Liver (tissue), 9 donors: ENCODE measurements around the gene AK5. TPM values are rescaled to one million over a fixed set of nuclear protein-coding genes. Genes with fewer than 3 reads are reported as not detected.

Experiments
- DNase-seq: peaks from one replicate; pipeline ENCODE4 v3.0.0-alpha.2; 2017; ENCODE audit warnings: low spot score
- H3K27ac ChIP-seq, 2 donors: one replicate each; pipeline ENCODE4 v1.7.0; 2013; ENCODE audit warnings: inconsistent platforms in 2 of 2, low read length in 2 of 2, control low read depth in 1 of 2, low read depth in 1 of 2, mild to moderate bottlenecking in 1 of 2
- H3K27me3 ChIP-seq, 4 donors: one replicate each; pipeline versions ENCODE4 v1.6.1 to v1.7.0; 2013; ENCODE audit warnings: low read length in 3 of 4, inconsistent platforms in 1 of 4, mild to moderate bottlenecking in 1 of 4, moderate library complexity in 1 of 4; ENCODE audit not compliant: control insufficient read depth in 4 of 4, insufficient read depth in 4 of 4
- H3K36me3 ChIP-seq, 4 donors: one replicate each; pipeline versions ENCODE4 v1.6.1 to v1.7.0; 2013; ENCODE audit warnings: low read length in 3 of 4, mild to moderate bottlenecking in 3 of 4, low read depth in 1 of 4, moderate library complexity in 1 of 4; ENCODE audit not compliant: control insufficient read depth in 4 of 4, insufficient read depth in 3 of 4
- H3K4me1 ChIP-seq, 4 donors: one replicate each; pipeline versions ENCODE4 v1.6.1 to v1.7.0; 2013; ENCODE audit warnings: low read length in 3 of 4, mild to moderate bottlenecking in 3 of 4, moderate library complexity in 1 of 4; ENCODE audit not compliant: control insufficient read depth in 4 of 4, insufficient read depth in 4 of 4
- H3K4me3 ChIP-seq, 3 donors: one replicate each; pipeline versions ENCODE4 v1.6.1 to v1.7.0; 2013; ENCODE audit warnings: low read length in 3 of 3, control low read depth in 1 of 3, low read depth in 1 of 3, mild to moderate bottlenecking in 1 of 3
- H3K9ac ChIP-seq, 2 donors: one replicate each; pipeline ENCODE4 v1.7.0; 2013; ENCODE audit warnings: low read length in 2 of 2, mild to moderate bottlenecking in 2 of 2, moderate library complexity in 2 of 2, control low read depth in 1 of 2, low read depth in 1 of 2
- H3K9me3 ChIP-seq, 4 donors: one replicate each; pipeline versions ENCODE4 v1.6.1 to v1.7.0; 2013; ENCODE audit warnings: low read length in 3 of 4; ENCODE audit not compliant: control insufficient read depth in 4 of 4
- CTCF ChIP-seq: fragments of 150-350 bp; IDR thresholded peaks from 2 replicates; pipeline ENCODE4 v1.5.1; 2017; ENCODE audit warnings: improper control_type of control experiment, low read depth, low read length; ENCODE audit not compliant: missing input control
- EGR1 ChIP-seq, 2 donors: IDR thresholded peaks; 2 replicates each; pipeline ENCODE4 v1.6.1; 2016 to 2018; ENCODE audit warnings: antibody characterized with exemption in 2 of 2, low read depth in 2 of 2
- FOXA1 ChIP-seq: IDR thresholded peaks from 2 replicates; pipeline ENCODE4 v1.6.1; 2016; ENCODE audit warnings: antibody characterized with exemption
- FOXA2 ChIP-seq: IDR thresholded peaks from 2 replicates; pipeline ENCODE4 v1.6.1; 2016; ENCODE audit warnings: antibody characterized with exemption
- GABPA ChIP-seq, 2 donors: IDR thresholded peaks in 1 of 2; conservative IDR thresholded peaks in 1 of 2; 2 replicates each; pipeline ENCODE4 v1.6.1; 2016; ENCODE audit warnings: antibody characterized with exemption in 2 of 2, mild to moderate bottlenecking in 1 of 2, moderate library complexity in 1 of 2
- HNF4A ChIP-seq, 2 donors: conservative IDR thresholded peaks; 2 replicates each; pipeline ENCODE4 v1.6.1; 2016; ENCODE audit warnings: antibody characterized with exemption in 2 of 2, mild to moderate bottlenecking in 2 of 2
- JUND ChIP-seq, 2 donors: IDR thresholded peaks; 2 replicates each; pipeline ENCODE4 v1.6.1; 2016; ENCODE audit warnings: antibody characterized with exemption in 2 of 2
- NR2F2 ChIP-seq: IDR thresholded peaks from 2 replicates; pipeline ENCODE4 v1.6.1; 2016; ENCODE audit warnings: antibody characterized with exemption
- RAD21 ChIP-seq, 2 donors: IDR thresholded peaks; 2 replicates each; pipeline ENCODE4 v1.6.1; 2016; ENCODE audit warnings: antibody characterized with exemption in 2 of 2, mild to moderate bottlenecking in 2 of 2
- REST ChIP-seq: IDR thresholded peaks from 2 replicates; pipeline ENCODE4 v1.6.1; 2016; ENCODE audit warnings: antibody characterized with exemption, mild to moderate bottlenecking
- RXRA ChIP-seq, 2 donors: IDR thresholded peaks; 2 replicates each; pipeline ENCODE4 v1.6.1; 2017 to 2018; ENCODE audit warnings: antibody characterized with exemption in 2 of 2, mild to moderate bottlenecking in 1 of 2
- SP1 ChIP-seq: IDR thresholded peaks from 2 replicates; pipeline ENCODE4 v1.6.1; 2018; ENCODE audit warnings: antibody characterized with exemption, mild to moderate bottlenecking
- TAF1 ChIP-seq: conservative IDR thresholded peaks from 2 replicates; pipeline ENCODE4 v1.6.1; 2016; ENCODE audit warnings: antibody characterized with exemption, mild to moderate bottlenecking
- YY1 ChIP-seq: IDR thresholded peaks from 2 replicates; pipeline ENCODE4 v1.6.1; 2016; ENCODE audit warnings: antibody characterized with exemption, mild to moderate bottlenecking
- WGBS: extraction: QIAGEN DNeasy Blood & Tissue Kit; methylation state at CpG from one replicate; pipeline ENCODE4 v1.1.7; 2013; 5-methylcytosine and 5-hydroxymethylcytosine counted together
- polyA plus RNA-seq, 2 donors: library from polyadenylated mRNA; stranded (reverse) in 1 of 2; unstranded in 1 of 2; fragments of 200-250 nt in 1 of 2; fragments of >200 nt in 1 of 2; fragmentation: Nextera tagmentation in 1 of 2; extraction: Ambion mirVana in 1 of 2; gene quantifications; one replicate each; pipeline versions ENCODE4 v1.2.1 to v1.2.3, GENCODE V29; 2013 to 2015
- total RNA-seq, 2 donors: library from RNA; depleted of rRNA; stranded (reverse); fragments of >200 nt; gene quantifications; one replicate each; pipeline ENCODE4 v1.2.3, GENCODE V29; 2014
- TF ChIP-seq, protein P1 (sequence below): IDR thresholded peaks from 2 replicates; pipeline ENCODE4 v1.6.1; 2016; ENCODE audit warnings: antibody characterized with exemption
- TF ChIP-seq, protein P2 (sequence below): IDR thresholded peaks from 2 replicates; pipeline ENCODE4 v1.6.1; 2016; ENCODE audit warnings: antibody characterized with exemption
- TF ChIP-seq, protein P3 (sequence below): IDR thresholded peaks from 2 replicates; pipeline ENCODE4 v1.6.1; 2016; ENCODE audit warnings: antibody characterized with exemption
- donor health status: healthy.
- donor health status: healthy.
- donor health status: healthy.
- donor health status: healthy.
- donor health status: healthy.

The AK5 gene
- total and polyA plus RNA-seq, 4 donors = 0.12 to 0.33 (median 0.23) TPM

DNA sequence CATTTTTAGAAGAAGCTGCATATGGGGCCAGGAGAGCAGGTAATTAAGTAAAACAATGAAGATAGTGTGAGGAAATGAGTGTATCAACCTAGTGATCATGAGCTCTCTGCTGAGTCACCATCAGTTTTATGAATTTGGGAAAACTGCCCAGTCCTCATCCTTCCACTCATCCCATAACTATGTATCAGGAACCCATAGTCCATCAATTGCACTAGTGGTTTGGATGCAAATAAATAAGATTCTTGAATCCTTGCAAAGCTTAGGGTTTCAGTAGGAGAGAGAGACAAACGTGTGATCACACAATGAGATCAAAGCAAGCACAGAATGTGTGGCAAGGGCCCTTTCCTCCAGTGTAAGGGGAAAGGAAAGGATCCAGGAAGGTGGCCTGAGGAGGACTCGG, 255.0 kb downstream of the AK5 start:
- no peak overlapping the region for H3K9ac ChIP-seq
- no peak for DNase-seq
- no peaks in the 10 kb centered on the region for H3K9me3 ChIP-seq
- H3K4me3 ChIP-seq = no peak overlapping the region
- H3K27me3 ChIP-seq = no peaks in the 10 kb centered on the region
- no peaks in the 10 kb centered on the region for H3K36me3 ChIP-seq
- H3K27ac ChIP-seq = no peak overlapping the region
- H3K4me1 ChIP-seq = peaks cover 0 to 18% (median 12%) of the 10 kb centered on the region in 4 donors
- WGBS = 83% methylated on average over 2 of the region's 2 CpGs
- TF ChIP-seq, protein P1, sequence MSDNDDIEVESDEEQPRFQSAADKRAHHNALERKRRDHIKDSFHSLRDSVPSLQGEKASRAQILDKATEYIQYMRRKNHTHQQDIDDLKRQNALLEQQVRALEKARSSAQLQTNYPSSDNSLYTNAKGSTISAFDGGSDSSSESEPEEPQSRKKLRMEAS = no peak
- no peak for TF ChIP-seq TAF1
- TF ChIP-seq, protein P2, sequence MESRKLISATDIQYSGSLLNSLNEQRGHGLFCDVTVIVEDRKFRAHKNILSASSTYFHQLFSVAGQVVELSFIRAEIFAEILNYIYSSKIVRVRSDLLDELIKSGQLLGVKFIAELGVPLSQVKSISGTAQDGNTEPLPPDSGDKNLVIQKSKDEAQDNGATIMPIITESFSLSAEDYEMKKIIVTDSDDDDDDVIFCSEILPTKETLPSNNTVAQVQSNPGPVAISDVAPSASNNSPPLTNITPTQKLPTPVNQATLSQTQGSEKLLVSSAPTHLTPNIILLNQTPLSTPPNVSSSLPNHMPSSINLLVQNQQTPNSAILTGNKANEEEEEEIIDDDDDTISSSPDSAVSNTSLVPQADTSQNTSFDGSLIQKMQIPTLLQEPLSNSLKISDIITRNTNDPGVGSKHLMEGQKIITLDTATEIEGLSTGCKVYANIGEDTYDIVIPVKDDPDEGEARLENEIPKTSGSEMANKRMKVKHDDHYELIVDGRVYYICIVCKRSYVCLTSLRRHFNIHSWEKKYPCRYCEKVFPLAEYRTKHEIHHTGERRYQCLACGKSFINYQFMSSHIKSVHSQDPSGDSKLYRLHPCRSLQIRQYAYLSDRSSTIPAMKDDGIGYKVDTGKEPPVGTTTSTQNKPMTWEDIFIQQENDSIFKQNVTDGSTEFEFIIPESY = no peak
- no peak for TF ChIP-seq RAD21 (IDR thresholded peaks at IDR 0.05)
- TF ChIP-seq, protein P3, sequence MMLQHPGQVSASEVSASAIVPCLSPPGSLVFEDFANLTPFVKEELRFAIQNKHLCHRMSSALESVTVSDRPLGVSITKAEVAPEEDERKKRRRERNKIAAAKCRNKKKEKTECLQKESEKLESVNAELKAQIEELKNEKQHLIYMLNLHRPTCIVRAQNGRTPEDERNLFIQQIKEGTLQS = no peak
- no peak for TF ChIP-seq EGR1 (IDR thresholded peaks at IDR 0.05; ENCODE audit: low read depth in 2 of 2)
- no peak for TF ChIP-seq SP1
- TF ChIP-seq REST = no peak
- no peak for TF ChIP-seq CTCF
- TF ChIP-seq NR2F2 = no peak
- TF ChIP-seq GABPA (IDR thresholded peaks at IDR 0.05 in 1 of 2, conservative IDR thresholded peaks at IDR 0.05 in 1 of 2) = no peak
- TF ChIP-seq YY1 = no peak
- no peak for TF ChIP-seq HNF4A (conservative IDR thresholded peaks at IDR 0.05)

- Histone ChIP-seq H3K9me3 (no peaks in the 10 kb centered on the region), H3K4me1 (peaks cover 0 to 14% (median 10%) of the 10 kb centered on the region in 4 donors), H3K9ac (no peak overlapping the region), H3K36me3 (no peaks in the 10 kb centered on the region), H3K27ac (peak overlapping the region in 1 of 2 donors; percentile 21), H3K4me3 (no peak overlapping the region), H3K27me3 (no peaks in the 10 kb centered on the region)
- DNase-seq = no peak
- WGBS = 26% methylated on average over 7 of the region's 7 CpGs
- peak in 1 of 2 donors; percentile 44 for TF ChIP-seq RXRA (IDR thresholded peaks at IDR 0.05)
- TF ChIP-seq, protein P2 = peak; percentile 65
- TF ChIP-seq FOXA2 = peak; percentile 89
- no peak for TF ChIP-seq JUND (IDR thresholded peaks at IDR 0.05)
- peak; percentile 4 to 61 for TF ChIP-seq HNF4A (conservative IDR thresholded peaks at IDR 0.05)
- TF ChIP-seq FOXA1 = peak; percentile 79
- peak; percentile 21 for TF ChIP-seq REST
- no peak for TF ChIP-seq TAF1
- peak in 1 of 2 donors; percentile 26 for TF ChIP-seq RAD21 (IDR thresholded peaks at IDR 0.05)
- TF ChIP-seq, protein P1 = peak; percentile 63
- TF ChIP-seq NR2F2 = no peak
- peak; percentile 52 for TF ChIP-seq YY1
- TF ChIP-seq SP1 = peak; percentile 35
Measured at GRCh38 chr1:77538956-77539518, 257.2 kb downstream of the AK5 start.
